OCI-M2 (cell line): ENCODE results near the gene PHF11.

ENCODE experiments used
- DNase-seq: peaks from one replicate; lab custom pipeline; 2025; ENCODE audit not compliant: unreplicated experiment; lab: John Stamatoyannopoulos, UW

PHF11 gene

GRCh38 chr13:49497272-49497671 is 1.5 kb downstream of the PHF11 start:
- DNase-seq = no peak

- no peak for DNase-seq
These were observed 2.5 kb downstream of the PHF11 start for GRCh38 chr13:49498206-49498605.

- DNase-seq = no peak
These were observed 4.3 kb downstream of the PHF11 start for GRCh38 chr13:49499889-49500660.

- DNase-seq = no peak
These were observed 7.2 kb downstream of the PHF11 start for GRCh38 chr13:49502954-49503353.

- DNase-seq = no peak
These were observed 8.2 kb downstream of the PHF11 start for GRCh38 chr13:49503951-49504350.

- no peak for DNase-seq
These were observed 16.8 kb downstream of the PHF11 start for GRCh38 chr13:49512578-49512977.

GRCh38 chr13:49516467-49516866 is 20.7 kb downstream of the PHF11 start:
- DNase-seq = no peak

GRCh38 chr13:49517461-49517860 is 21.7 kb downstream of the PHF11 start:
- no peak for DNase-seq

GRCh38 chr13:49521224-49521623 is 25.5 kb downstream of the PHF11 start:
- no peak for DNase-seq

GRCh38 chr13:49524740-49525501 is 29.2 kb downstream of the PHF11 start:
- no peak for DNase-seq

GRCh38 chr13:49527123-49527522 is 31.4 kb downstream of the PHF11 start:
- no peak for DNase-seq

- no peak for DNase-seq
These were observed 32.4 kb downstream of the PHF11 start for GRCh38 chr13:49528161-49528560.

- DNase-seq = no peak
These were observed 34.7 kb downstream of the PHF11 start for GRCh38 chr13:49530457-49530856.

GRCh38 chr13:49532593-49532992 is 36.8 kb downstream of the PHF11 start:
- no peak for DNase-seq

GRCh38 chr13:49533011-49533410 is 37.3 kb downstream of the PHF11 start:
- no peak for DNase-seq

- DNase-seq = no peak
These were observed 38.0 kb downstream of the PHF11 start for GRCh38 chr13:49533591-49534269.

- DNase-seq = no peak
These were observed 40.6 kb downstream of the PHF11 start for GRCh38 chr13:49536144-49536873.

- no peak for DNase-seq
These were observed 42.7 kb downstream of the PHF11 start for GRCh38 chr13:49538404-49538803.

GRCh38 chr13:49539313-49539712 is 43.6 kb downstream of the PHF11 start:
- no peak for DNase-seq

- DNase-seq = no peak
These were observed 44.0 kb downstream of the PHF11 start for GRCh38 chr13:49539746-49540145.

GRCh38 chr13:49540552-49540951 is 44.8 kb downstream of the PHF11 start:
- no peak for DNase-seq
